ENCODE measurements around the gene CORO6. TPM values are rescaled to one million over a fixed set of nuclear protein-coding genes. Genes with fewer than 3 reads are reported as not detected.

The CORO6 gene
- polyA plus RNA-seq, 1 donor (not counting 4 experiments of a cell fraction or from before 2014, with no cell fraction given) = 20.5 TPM

DNA sequence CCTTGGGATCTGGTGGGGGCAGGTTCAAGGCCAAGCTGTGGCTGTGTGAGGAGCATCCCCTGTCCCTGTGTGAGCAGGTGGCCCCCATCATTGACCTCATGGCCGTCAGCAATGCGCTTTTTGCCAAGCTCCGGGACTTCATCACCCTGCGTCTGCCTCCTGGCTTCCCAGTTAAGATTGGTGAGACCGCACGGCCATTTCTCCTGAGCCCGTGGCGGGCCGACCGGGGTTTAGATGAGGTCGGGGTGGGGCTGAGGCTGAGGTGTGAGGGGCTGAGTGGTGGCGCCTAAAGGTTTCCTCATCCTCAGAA is 10.7 kb downstream of the CORO6 start:
- Histone ChIP-seq H3K27ac (ENCODE audit: control insufficient read depth, insufficient read depth, low read length) (no peak overlapping the region), H3K4me1 (ENCODE audit: control insufficient read depth, extremely low read depth, insufficient read depth, low read length) (peaks cover 31% of the 10 kb centered on the region), H3K36me3 (ENCODE audit: control insufficient read depth in 2 of 2, extremely low read depth in 1 of 2, insufficient read depth in 2 of 2, low read length in 2 of 2) (no peaks in the 10 kb centered on the region), H3K79me2 (ENCODE audit: control insufficient read depth, insufficient read depth, low read length) (no peaks in the 10 kb centered on the region), H2AFZ (ENCODE audit: control insufficient read depth, low read length) (no peak overlapping the region), H3K4me2 (ENCODE audit: control insufficient read depth, extremely low read depth, insufficient read depth, low read depth, low read length) (no peak overlapping the region), H3K9me3 (ENCODE audit: control insufficient read depth, low read depth, low read length) (no peaks in the 10 kb centered on the region), H3K9me1 (ENCODE audit: control insufficient read depth, extremely low read depth, insufficient read depth, low read length) (no peaks in the 10 kb centered on the region), H3K27me3 (ENCODE audit: control insufficient read depth, extremely low read depth, insufficient read depth, low read length) (no peaks in the 10 kb centered on the region), H4K20me1 (ENCODE audit: control insufficient read depth, extremely low read depth, insufficient read depth, low read length) (no peaks in the 10 kb centered on the region), H3K9ac (ENCODE audit: control insufficient read depth, extremely low read depth, insufficient read depth, low read length) (no peak overlapping the region), H3K4me3 (ENCODE audit: control insufficient read depth in 2 of 3, extremely low read depth in 1 of 3, insufficient read depth in 2 of 3, low read depth in 1 of 3, low read length in 3 of 3) (no peak overlapping the region)
- dilution Hi-C loops (cut with MboI; ENCODE audit: extremely low pct_ligation_motif_present, low sequenced_read_pairs) = no loop called here
- no peak for DNase-seq (ENCODE audit: low read depth, low spot score)
- TF ChIP-seq EZH2 (IDR thresholded peaks at IDR 0.05; ENCODE audit: low read length) = no peak
- TF ChIP-seq, protein P1, sequence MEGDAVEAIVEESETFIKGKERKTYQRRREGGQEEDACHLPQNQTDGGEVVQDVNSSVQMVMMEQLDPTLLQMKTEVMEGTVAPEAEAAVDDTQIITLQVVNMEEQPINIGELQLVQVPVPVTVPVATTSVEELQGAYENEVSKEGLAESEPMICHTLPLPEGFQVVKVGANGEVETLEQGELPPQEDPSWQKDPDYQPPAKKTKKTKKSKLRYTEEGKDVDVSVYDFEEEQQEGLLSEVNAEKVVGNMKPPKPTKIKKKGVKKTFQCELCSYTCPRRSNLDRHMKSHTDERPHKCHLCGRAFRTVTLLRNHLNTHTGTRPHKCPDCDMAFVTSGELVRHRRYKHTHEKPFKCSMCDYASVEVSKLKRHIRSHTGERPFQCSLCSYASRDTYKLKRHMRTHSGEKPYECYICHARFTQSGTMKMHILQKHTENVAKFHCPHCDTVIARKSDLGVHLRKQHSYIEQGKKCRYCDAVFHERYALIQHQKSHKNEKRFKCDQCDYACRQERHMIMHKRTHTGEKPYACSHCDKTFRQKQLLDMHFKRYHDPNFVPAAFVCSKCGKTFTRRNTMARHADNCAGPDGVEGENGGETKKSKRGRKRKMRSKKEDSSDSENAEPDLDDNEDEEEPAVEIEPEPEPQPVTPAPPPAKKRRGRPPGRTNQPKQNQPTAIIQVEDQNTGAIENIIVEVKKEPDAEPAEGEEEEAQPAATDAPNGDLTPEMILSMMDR (optimal IDR thresholded peaks at IDR 0.05 in 1 of 3, IDR thresholded peaks at IDR 0.05 in 1 of 3, conservative IDR thresholded peaks at IDR 0.05 in 1 of 3; ENCODE audit: extremely low read depth in 1 of 3, insufficient read depth in 2 of 3, low read length in 3 of 3) = no peak
- FAIRE-seq = no peak

DNA sequence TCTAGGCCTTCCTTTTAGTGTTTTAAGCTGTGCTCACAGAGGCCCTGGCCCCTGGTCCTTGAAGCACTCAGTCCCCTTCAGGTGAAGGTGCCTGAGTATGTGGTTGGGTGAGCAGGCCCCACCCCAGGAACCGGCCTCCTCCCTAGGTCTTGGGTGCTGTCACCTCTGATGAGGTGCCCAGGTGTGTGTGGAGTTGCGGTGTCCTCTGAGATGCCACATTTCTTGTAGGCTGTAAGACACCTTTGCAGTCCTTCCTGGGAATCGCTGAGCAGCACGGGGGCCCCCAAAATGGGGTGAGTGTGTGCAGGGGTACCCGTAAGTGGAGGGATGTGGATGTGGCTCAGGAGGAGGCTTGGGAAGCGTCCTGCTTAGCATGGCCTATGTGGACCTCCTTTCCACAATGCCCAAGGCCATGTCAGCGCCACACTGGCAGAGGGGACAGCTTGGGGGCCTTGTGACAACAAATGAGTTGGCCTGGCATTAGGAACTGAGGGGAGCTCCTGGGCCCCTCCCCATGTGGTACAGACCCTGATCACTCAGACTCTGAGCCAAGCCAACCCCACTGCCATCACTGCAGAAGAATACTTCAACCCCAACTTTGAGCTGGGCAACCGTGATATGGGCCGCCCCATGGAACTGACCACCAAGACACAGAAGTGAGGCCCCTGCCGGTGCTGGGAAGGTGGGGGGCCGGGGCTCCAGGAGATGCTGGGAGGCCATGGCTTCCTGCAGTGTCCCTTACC is 11.2 kb downstream of the CORO6 start:
- no peak for DNase-seq (ENCODE audit: low read depth, low spot score)
- no peaks in the 10 kb centered on the region for H3K36me3 ChIP-seq (ENCODE audit: control insufficient read depth in 2 of 2, extremely low read depth in 1 of 2, insufficient read depth in 2 of 2, low read length in 2 of 2)
- no peak overlapping the region for H2AFZ ChIP-seq (ENCODE audit: control insufficient read depth, low read length)
- H3K4me2 ChIP-seq (ENCODE audit: control insufficient read depth, extremely low read depth, insufficient read depth, low read depth, low read length) = no peak overlapping the region
- no peaks in the 10 kb centered on the region for H3K9me3 ChIP-seq (ENCODE audit: control insufficient read depth, low read depth, low read length)
- no peaks in the 10 kb centered on the region for H4K20me1 ChIP-seq (ENCODE audit: control insufficient read depth, extremely low read depth, insufficient read depth, low read length)
- TF ChIP-seq, protein P1 (optimal IDR thresholded peaks at IDR 0.05 in 1 of 3, IDR thresholded peaks at IDR 0.05 in 1 of 3, conservative IDR thresholded peaks at IDR 0.05 in 1 of 3; ENCODE audit: extremely low read depth in 1 of 3, insufficient read depth in 2 of 3, low read length in 3 of 3) = no peak
- TF ChIP-seq EZH2 (IDR thresholded peaks at IDR 0.05; ENCODE audit: low read length) = no peak
- peaks cover 26% of the 10 kb centered on the region for H3K4me1 ChIP-seq (ENCODE audit: control insufficient read depth, extremely low read depth, insufficient read depth, low read length)
- dilution Hi-C loops (cut with MboI; ENCODE audit: extremely low pct_ligation_motif_present, low sequenced_read_pairs) = no loop called here
- no peaks in the 10 kb centered on the region for H3K27me3 ChIP-seq (ENCODE audit: control insufficient read depth, extremely low read depth, insufficient read depth, low read length)
- no peak overlapping the region for H3K9ac ChIP-seq (ENCODE audit: control insufficient read depth, extremely low read depth, insufficient read depth, low read length)
- H3K27ac ChIP-seq (ENCODE audit: control insufficient read depth, insufficient read depth, low read length) = no peak overlapping the region
- H3K79me2 ChIP-seq (ENCODE audit: control insufficient read depth, insufficient read depth, low read length) = no peaks in the 10 kb centered on the region
- no peak overlapping the region for H3K4me3 ChIP-seq (ENCODE audit: control insufficient read depth in 2 of 3, extremely low read depth in 1 of 3, insufficient read depth in 2 of 3, low read depth in 1 of 3, low read length in 3 of 3)
- FAIRE-seq = no peak
- H3K9me1 ChIP-seq (ENCODE audit: control insufficient read depth, extremely low read depth, insufficient read depth, low read length) = no peaks in the 10 kb centered on the region

Data from keratinocyte (primary cell).